CD4-positive, alpha-beta T cell treated with Interleukin-6 for 4 hours (primary cell): ENCODE results near the gene PELI2.

Experiments
- DNase-seq: peaks from one replicate; pipeline ENCODE4 v3.0.0-alpha.2; 2020; ENCODE audit warnings: mixed read lengths

Gene PELI2

GRCh38 chr14:56313789-56314188 is 195.6 kb downstream of the PELI2 start:
- DNase-seq = no peak

GRCh38 chr14:56318393-56319115 is 200.3 kb downstream of the PELI2 start:
- DNase-seq = no peak

- DNase-seq = no peak
Measured at GRCh38 chr14:56321861-56322260, 203.7 kb downstream of the PELI2 start.

- no peak for DNase-seq
Measured at GRCh38 chr14:56322531-56322930, 204.3 kb downstream of the PELI2 start.

GRCh38 chr14:56324454-56324853 is 206.2 kb downstream of the PELI2 start:
- no peak for DNase-seq

- no peak for DNase-seq
Measured at GRCh38 chr14:56324856-56325699, 206.9 kb downstream of the PELI2 start.

GRCh38 chr14:56328021-56328420 is 209.8 kb downstream of the PELI2 start:
- no peak for DNase-seq

GRCh38 chr14:56331592-56332216 is 213.5 kb downstream of the PELI2 start:
- no peak for DNase-seq

GRCh38 chr14:56333359-56334292 is 215.4 kb downstream of the PELI2 start:
- DNase-seq = no peak

GRCh38 chr14:56334458-56334857 is 216.2 kb downstream of the PELI2 start:
- DNase-seq = no peak

- DNase-seq = no peak
Measured at GRCh38 chr14:56338674-56339073, 220.5 kb downstream of the PELI2 start.

GRCh38 chr14:56339855-56340701 is 221.9 kb downstream of the PELI2 start:
- peak; percentile 59 for DNase-seq

- DNase-seq = no peak
Measured at GRCh38 chr14:56340932-56341331, 222.7 kb downstream of the PELI2 start.

- DNase-seq = no peak
Measured at GRCh38 chr14:56341766-56342493, 223.7 kb downstream of the PELI2 start.

- no peak for DNase-seq
Measured at GRCh38 chr14:56342494-56342942, 224.3 kb downstream of the PELI2 start.

- no peak for DNase-seq
Measured at GRCh38 chr14:56349960-56350359, 231.7 kb downstream of the PELI2 start.
